ENCODE results near the gene CDH22.

Gene CDH22

DNA sequence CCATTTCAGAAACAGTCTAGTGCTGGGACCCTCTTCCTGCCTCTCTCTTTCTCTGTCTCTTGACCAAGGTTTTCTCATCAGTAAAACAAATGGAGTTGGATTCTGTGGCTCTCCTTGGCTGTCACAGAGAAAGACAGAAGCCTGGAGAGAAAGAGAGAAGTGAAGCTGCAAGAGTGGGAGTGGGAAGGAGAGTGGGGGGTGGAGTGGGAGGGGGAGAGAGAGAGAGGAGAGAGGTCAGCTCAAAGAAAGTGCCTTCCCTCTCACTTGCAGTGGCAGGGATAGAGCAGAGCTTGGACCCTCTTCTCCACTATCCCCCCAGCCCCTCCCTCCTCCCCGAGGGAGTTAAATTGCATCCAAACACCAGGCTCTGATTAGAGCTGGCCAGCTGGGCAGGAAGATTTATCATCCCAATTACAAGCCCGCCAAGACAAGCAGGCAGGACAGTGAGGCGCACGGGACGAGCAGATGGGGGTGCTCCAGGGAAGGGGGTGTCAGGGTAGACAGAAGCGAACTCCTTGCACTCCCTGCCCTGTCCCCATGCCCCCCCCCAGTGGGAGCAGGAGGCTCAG is 115.8 kb downstream of the CDH22 start:
- Histone ChIP-seq H3K79me2 (ENCODE audit: insufficient read depth, low read length) (no peaks in the 10 kb centered on the region), H3K27ac (ENCODE audit: low read length) (no peak overlapping the region), H3K4me2 (ENCODE audit: insufficient read depth, low read length) (no peak overlapping the region), H3K4me3 (ENCODE audit: low read depth in 1 of 2, low read length in 2 of 2) (no peak overlapping the region), H3K9me3 (ENCODE audit: insufficient read depth, low read length, severe bottlenecking) (no peaks in the 10 kb centered on the region), H4K20me1 (ENCODE audit: insufficient read depth, low read length) (no peaks in the 10 kb centered on the region), H3K27me3 (ENCODE audit: insufficient read depth, low read length, poor library complexity) (no peaks in the 10 kb centered on the region), H3K9ac (ENCODE audit: low read depth, low read length) (no peak overlapping the region), H2AFZ (ENCODE audit: low read depth, low read length) (no peak overlapping the region), H3K4me1 (ENCODE audit: insufficient read depth, low read length) (no peaks in the 10 kb centered on the region), H3K36me3 (ENCODE audit: insufficient read depth, low read length) (no peaks in the 10 kb centered on the region)
- no peak for ATAC-seq (ENCODE audit: insufficient read depth, low read depth)
- TF ChIP-seq, protein P1, sequence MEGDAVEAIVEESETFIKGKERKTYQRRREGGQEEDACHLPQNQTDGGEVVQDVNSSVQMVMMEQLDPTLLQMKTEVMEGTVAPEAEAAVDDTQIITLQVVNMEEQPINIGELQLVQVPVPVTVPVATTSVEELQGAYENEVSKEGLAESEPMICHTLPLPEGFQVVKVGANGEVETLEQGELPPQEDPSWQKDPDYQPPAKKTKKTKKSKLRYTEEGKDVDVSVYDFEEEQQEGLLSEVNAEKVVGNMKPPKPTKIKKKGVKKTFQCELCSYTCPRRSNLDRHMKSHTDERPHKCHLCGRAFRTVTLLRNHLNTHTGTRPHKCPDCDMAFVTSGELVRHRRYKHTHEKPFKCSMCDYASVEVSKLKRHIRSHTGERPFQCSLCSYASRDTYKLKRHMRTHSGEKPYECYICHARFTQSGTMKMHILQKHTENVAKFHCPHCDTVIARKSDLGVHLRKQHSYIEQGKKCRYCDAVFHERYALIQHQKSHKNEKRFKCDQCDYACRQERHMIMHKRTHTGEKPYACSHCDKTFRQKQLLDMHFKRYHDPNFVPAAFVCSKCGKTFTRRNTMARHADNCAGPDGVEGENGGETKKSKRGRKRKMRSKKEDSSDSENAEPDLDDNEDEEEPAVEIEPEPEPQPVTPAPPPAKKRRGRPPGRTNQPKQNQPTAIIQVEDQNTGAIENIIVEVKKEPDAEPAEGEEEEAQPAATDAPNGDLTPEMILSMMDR (IDR thresholded peaks at IDR 0.05; ENCODE audit: borderline replicate concordance, extremely low read depth, low read length, poor library complexity, severe bottlenecking): no peak
- no peak for DNase-seq

DNA sequence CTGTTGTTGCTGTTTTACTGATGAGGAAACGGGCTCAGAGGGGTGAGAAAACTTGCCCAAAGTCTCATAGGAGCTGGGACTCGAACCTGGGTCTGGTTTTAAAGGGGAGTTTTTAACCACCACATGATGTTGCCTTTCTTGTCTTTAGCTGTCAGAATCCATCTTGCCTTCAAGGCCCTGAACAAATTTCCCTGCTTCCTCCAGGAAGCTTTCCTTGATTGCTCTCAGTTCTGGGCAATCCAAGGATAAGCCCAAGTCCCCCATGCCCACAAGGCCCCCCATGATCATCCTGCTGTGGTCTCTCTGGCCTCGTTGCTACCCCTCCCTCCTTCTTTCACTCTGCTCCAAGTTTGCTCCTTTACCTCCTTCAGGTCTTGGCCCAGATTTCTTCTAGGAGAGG is 116.7 kb downstream of the CDH22 start:
- Histone ChIP-seq H3K4me2 (ENCODE audit: insufficient read depth, low read length) (no peak overlapping the region), H2AFZ (ENCODE audit: low read depth, low read length) (no peak overlapping the region), H3K27me3 (ENCODE audit: insufficient read depth, low read length, poor library complexity) (no peaks in the 10 kb centered on the region), H3K9ac (ENCODE audit: low read depth, low read length) (no peak overlapping the region), H4K20me1 (ENCODE audit: insufficient read depth, low read length) (no peaks in the 10 kb centered on the region), H3K4me1 (ENCODE audit: insufficient read depth, low read length) (no peaks in the 10 kb centered on the region), H3K4me3 (ENCODE audit: low read depth in 1 of 2, low read length in 2 of 2) (no peak overlapping the region), H3K9me3 (ENCODE audit: insufficient read depth, low read length, severe bottlenecking) (no peaks in the 10 kb centered on the region), H3K27ac (ENCODE audit: low read length) (no peak overlapping the region), H3K79me2 (ENCODE audit: insufficient read depth, low read length) (no peaks in the 10 kb centered on the region), H3K36me3 (ENCODE audit: insufficient read depth, low read length) (no peaks in the 10 kb centered on the region)
- TF ChIP-seq, protein P1 (IDR thresholded peaks at IDR 0.05; ENCODE audit: borderline replicate concordance, extremely low read depth, low read length, poor library complexity, severe bottlenecking): no peak
- no peak for TF ChIP-seq EZH2 (IDR thresholded peaks at IDR 0.05; ENCODE audit: borderline replicate concordance, low read depth, low read length, severe bottlenecking)
- DNase-seq (no peak), ATAC-seq (ENCODE audit: insufficient read depth, low read depth) (no peak)

DNA sequence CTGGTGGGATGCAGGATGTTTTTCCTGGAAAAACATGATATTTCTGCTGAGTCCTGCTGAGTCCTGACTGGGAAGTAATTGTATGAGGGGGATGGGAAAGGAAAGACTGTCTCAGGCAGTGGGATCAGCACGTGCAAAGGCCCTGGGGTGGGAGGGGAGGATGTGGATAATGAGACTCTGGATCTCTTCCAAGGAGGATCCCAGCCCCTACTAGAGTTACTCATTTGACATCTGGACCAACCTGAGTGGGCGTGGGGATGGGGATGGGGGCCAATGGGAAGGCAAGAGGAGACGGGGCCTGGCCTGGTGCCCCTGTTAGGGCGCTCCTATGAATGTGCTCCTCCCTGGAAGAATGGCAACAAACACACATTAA is 117.1 kb downstream of the CDH22 start:
- Histone ChIP-seq H3K4me1 (ENCODE audit: insufficient read depth, low read length) (no peaks in the 10 kb centered on the region), H3K27me3 (ENCODE audit: insufficient read depth, low read length, poor library complexity) (no peaks in the 10 kb centered on the region), H3K36me3 (ENCODE audit: insufficient read depth, low read length) (no peaks in the 10 kb centered on the region), H3K79me2 (ENCODE audit: insufficient read depth, low read length) (no peaks in the 10 kb centered on the region), H3K4me2 (ENCODE audit: insufficient read depth, low read length) (no peak overlapping the region), H3K27ac (ENCODE audit: low read length) (no peak overlapping the region), H2AFZ (ENCODE audit: low read depth, low read length) (no peak overlapping the region), H3K9me3 (ENCODE audit: insufficient read depth, low read length, severe bottlenecking) (no peaks in the 10 kb centered on the region), H3K4me3 (ENCODE audit: low read depth in 1 of 2, low read length in 2 of 2) (no peak overlapping the region), H3K9ac (ENCODE audit: low read depth, low read length) (no peak overlapping the region), H4K20me1 (ENCODE audit: insufficient read depth, low read length) (no peaks in the 10 kb centered on the region)
- no peak for DNase-seq
- no peak for TF ChIP-seq EZH2 (IDR thresholded peaks at IDR 0.05; ENCODE audit: borderline replicate concordance, low read depth, low read length, severe bottlenecking)
- TF ChIP-seq, protein P1 (IDR thresholded peaks at IDR 0.05; ENCODE audit: borderline replicate concordance, extremely low read depth, low read length, poor library complexity, severe bottlenecking): no peak
- no peak for ATAC-seq (ENCODE audit: insufficient read depth, low read depth)

Measured in DND-41 (cell line).